Activated CD4-positive, alpha-beta T cell treated with anti-CD3 and anti-CD28 coated beads, Interleukin-2, amount 50 U/mL, for 4 hours (primary cell): Measurements from ENCODE around the gene ZNF214.

Experiments used
- DNase-seq, 2 experiments: peaks; one replicate each; pipeline ENCODE4 v3.0.0-alpha.2; 2020

The ZNF214 gene

GRCh38 chr11:7020183-7020917 lies at the start of gene ZNF214, which contains the start of gene NLRP14:
ZNF214 (minus strand) TSS chr11:7020346; CDS start chr11:7002835, 17,511 bp downstream.
NLRP14 (plus strand) TSS chr11:7020479; CDS start chr11:7038587, 18,108 bp downstream.
- no peak for DNase-seq

GRCh38 chr11:7062534-7062933 lies 42.4 kb upstream of the ZNF214 start:
- no peak for DNase-seq

- no peak for DNase-seq
Observed at GRCh38 chr11:7060868-7061267, 40.7 kb upstream of the ZNF214 start.

- no peak for DNase-seq
Observed at GRCh38 chr11:7057641-7058040, 37.5 kb upstream of the ZNF214 start.

- DNase-seq: no peak
Observed at GRCh38 chr11:7056828-7057513, 36.8 kb upstream of the ZNF214 start.

DNA sequence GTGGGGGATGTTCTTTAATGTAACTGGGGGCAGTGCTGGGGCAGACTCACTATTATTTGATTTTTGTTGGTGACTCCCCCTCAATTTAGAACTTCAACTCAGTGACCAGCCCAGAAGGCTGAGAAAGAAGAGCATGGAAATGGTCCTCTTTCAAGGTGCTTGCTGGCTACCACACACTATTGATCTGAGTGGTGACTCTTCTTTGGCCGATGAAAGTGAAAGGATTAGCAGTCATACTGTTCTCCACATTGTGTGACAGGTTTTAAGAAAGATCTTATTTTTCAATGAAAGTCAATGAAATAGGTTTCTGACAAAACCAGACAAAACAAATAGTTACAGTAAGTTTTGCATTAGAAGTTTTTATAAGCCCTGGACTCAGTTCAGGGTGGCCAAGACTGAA lies 30.0 kb upstream of the ZNF214 start:
- no peak for DNase-seq

DNA sequence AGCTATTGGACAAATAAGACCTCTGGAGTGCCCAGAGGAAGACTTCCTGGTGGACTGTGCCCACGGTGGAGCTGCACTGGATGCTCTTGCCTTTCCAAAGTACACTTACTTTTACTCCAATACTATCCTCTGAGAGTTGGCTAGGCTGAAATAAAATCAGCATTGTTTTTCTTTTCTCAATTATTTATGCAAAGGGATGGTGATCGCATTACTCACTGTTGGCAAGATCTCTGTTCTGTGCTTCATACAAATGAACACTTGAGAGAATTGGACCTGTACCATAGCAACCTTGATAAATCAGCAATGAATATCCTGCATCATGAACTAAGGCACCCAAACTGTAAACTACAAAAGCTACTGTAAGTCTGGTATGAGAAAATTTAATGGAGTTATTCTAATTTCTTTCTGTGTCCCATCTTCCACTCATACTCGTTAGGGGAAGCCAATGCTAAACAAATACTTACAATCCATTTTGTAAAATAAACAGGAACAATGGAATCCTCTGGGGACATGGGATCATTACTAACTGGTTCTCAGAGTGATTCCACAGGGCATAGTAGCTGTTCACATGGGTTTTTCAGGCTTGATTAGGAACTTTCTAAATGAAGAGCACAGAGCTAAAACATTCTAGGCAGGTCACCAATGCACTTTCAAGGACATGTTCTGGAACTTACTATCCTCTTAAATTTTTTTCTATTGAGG lies 26.5 kb upstream of the ZNF214 start:
- no peak for DNase-seq

GRCh38 chr11:7034019-7034418 lies 13.9 kb upstream of the ZNF214 start:
- DNase-seq: no peak

DNA sequence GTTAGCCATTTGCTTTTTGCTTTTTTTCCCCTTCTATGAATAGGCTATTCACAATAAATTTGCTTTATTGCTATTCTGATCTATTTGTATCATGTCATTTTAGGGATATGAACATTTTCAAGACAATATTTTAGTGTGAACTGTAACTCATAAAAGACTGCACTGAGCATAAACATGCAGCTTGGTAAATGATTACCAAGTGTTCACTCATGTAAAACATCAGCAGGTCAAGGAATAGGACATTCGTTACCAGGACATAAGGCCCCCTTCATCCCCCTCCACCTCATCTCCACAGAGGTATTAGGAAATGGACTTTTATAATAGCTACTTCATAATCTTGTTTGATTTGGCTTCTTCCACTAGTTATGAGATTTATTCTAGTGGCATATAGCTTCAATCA lies 12.5 kb upstream of the ZNF214 start:
- DNase-seq: no peak

GRCh38 chr11:7031471-7031871 lies 11.3 kb upstream of the ZNF214 start:
- DNase-seq: no peak

GRCh38 chr11:7030836-7031235 lies 10.7 kb upstream of the ZNF214 start:
- no peak for DNase-seq

DNA sequence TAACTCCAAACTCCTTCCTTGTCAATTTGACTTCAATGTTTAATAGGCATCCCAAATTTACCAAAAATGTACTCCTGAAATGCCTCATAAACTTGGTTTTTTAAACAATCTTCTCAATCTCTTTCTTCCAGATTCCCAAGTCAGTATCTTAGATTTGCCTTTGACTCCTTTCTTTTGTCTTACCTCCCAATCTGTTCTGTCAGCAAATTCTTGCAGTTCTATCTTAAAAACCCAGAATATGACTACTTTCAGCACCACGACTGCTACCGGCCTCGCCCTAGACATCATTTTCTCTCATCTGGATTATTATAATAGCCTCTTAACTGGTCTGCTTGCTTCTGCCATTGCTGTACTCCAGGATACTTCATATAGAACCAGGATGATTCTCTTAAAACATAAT lies 8.0 kb upstream of the ZNF214 start:
- DNase-seq: no peak

GRCh38 chr11:7021318-7021717 lies 1.2 kb upstream of the ZNF214 start:
- no peak for DNase-seq

DNA sequence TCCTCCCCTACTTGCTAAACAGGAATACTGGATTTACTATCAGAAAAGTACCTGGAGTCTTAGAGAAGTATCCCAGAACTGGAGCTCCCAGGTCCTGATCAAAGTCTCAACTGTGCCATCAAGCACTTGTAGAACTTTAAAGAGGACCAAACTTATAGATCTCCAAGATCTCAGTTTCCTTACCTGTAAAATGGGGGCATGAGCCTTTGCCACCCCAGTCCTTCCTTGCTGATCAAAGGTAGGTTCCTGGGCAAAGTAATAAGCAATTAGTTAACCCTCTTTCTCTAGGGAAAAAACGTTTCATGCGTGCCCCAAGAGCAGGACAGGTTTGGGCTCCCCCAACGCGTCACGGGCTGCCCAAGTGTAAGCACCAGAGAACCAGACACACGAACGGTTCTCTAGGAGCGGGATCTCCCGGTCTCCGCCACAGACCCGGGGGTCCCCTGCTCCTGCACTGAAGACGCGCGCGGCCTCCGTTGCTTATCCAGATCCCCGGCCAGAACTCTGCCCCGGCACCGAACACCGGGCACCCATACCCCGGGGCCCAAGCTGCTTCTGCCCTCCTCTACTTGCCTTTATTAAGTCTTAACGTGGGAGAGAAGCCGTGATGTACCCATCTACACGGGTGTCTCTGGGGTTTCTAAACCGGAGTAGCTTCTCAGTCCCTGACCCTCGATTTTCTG lies 505 bp downstream of the ZNF214 start:
- no peak for DNase-seq

GRCh38 chr11:7016011-7016410 lies 4.1 kb downstream of the ZNF214 start:
- DNase-seq: no peak

- no peak for DNase-seq
Observed at GRCh38 chr11:7014118-7014517, 6.0 kb downstream of the ZNF214 start.

DNA sequence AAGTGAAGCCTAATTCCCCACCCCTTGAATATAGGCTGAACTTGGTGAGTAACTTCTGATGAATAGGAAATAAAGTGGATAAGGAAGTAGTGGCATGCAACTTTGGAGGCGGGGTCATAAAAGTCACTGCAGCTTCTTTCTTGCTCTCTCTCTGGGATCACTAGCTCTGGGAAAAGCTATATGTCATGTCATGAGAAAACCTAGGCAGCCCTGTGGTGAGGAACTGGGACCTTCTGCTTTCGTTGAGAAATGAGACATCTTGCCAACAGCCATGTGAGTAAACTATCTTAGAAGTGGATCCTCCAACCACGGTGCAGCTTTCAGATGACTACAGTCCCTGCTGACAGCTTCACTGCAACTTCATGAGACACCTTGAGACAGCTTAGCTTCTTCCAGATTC lies 15.7 kb downstream of the ZNF214 start:
- no peak for DNase-seq

GRCh38 chr11:6995703-6996102 lies 24.4 kb downstream of the ZNF214 start:
- no peak for DNase-seq

- no peak for DNase-seq
Observed at GRCh38 chr11:6992457-6993417, 27.4 kb downstream of the ZNF214 start.

DNA sequence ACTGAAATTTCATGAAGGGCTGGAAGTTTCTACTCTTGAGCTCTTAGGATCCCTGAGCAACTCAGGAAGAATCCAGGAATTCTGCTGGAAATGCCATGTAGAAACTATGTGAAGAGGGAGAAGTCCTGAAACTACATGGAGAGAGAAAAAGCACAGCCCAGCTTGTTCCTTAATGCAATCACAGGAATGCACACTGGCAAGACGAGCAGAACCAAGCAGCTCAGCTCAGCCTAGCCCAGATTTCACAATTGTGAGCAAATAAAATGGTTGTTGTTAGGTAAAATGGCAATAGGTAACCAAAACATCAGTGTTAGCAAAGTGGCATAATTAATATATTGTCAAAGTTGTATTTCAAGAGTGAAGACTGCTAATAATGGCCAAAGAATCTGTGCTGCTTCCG lies 28.1 kb downstream of the ZNF214 start:
- no peak for DNase-seq

DNA sequence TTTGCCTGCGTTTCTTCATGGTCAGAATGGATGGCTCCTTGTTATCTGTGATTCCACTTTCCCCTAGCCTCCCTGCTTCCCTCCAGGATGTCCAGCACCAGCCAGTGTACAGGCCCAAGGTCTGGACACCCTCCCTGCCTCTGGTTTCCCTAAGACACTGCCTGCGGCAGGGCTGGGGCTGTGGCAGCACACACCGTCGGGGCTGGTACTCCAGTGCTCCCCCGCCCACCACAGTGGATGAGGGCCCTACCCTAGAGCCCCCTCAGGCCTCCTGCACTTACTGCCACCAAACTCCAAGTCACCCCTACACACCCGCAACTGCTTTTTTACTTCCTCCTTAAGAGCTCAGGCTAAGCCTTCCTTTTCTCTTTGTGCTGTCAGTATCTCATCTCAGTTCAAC lies 28.9 kb downstream of the ZNF214 start:
- DNase-seq: no peak

GRCh38 chr11:6988506-6988905 lies 31.6 kb downstream of the ZNF214 start:
- DNase-seq: no peak
